GM23338 (cell line): Measurements from ENCODE around the gene USP31. TPM values are rescaled to one million over a fixed set of nuclear protein-coding genes. Genes with fewer than 3 reads are reported as not detected.

ENCODE experiments used
- ATAC-seq: fragments of 200-7000 bp; cut with Tn5 transposase; 3 replicates; pipeline ENCODE4 v1.9.1; 2020
- DNase-seq: peaks from one replicate; pipeline ENCODE4 v3.0.0-alpha.2; 2015; ENCODE audit warnings: low spot score
- H2AFZ ChIP-seq: fragments of 200-600 bp; sonication (generic); 2 replicates; pipeline ENCODE4 v1.8.0; 2016; ENCODE audit warnings: antibody characterized with exemption, mild to moderate bottlenecking, moderate library complexity
- H3F3A ChIP-seq: fragments of 200-600 bp; sonication (generic); replicated peaks from 2 replicates; pipeline ENCODE4 v1.8.0; 2017; ENCODE audit warnings: antibody characterized with exemption, mixed run types, low read depth
- H3K27ac ChIP-seq: fragments of 200-600 bp; sonication (generic); 2 replicates; pipeline ENCODE4 v1.6.1; 2016; ENCODE audit warnings: low read depth
- H3K27me3 ChIP-seq: fragments of 200-600 bp; sonication (generic); 2 replicates; pipeline ENCODE4 v1.8.0; 2016; ENCODE audit warnings: mild to moderate bottlenecking, mixed run types, moderate library complexity; ENCODE audit not compliant: insufficient read depth
- H3K36me3 ChIP-seq: fragments of 200-600 bp; sonication (generic); 2 replicates; pipeline ENCODE4 v1.8.0; 2016; ENCODE audit warnings: mild to moderate bottlenecking; ENCODE audit not compliant: insufficient read depth
- H3K4me1 ChIP-seq: fragments of 200-600 bp; sonication (generic); 2 replicates; pipeline ENCODE4 v1.8.0; 2016; ENCODE audit warnings: mild to moderate bottlenecking, moderate library complexity; ENCODE audit not compliant: insufficient read depth
- H3K4me2 ChIP-seq: fragments of 200-600 bp; sonication (generic); 2 replicates; pipeline ENCODE4 v1.7.1; 2017; ENCODE audit warnings: mixed run types
- H3K4me3 ChIP-seq: fragments of 200-600 bp; sonication (generic); 2 replicates; pipeline ENCODE4 v1.6.1; 2016; ENCODE audit warnings: mixed run types
- H3K79me2 ChIP-seq: fragments of 200-600 bp; sonication (generic); replicated peaks from 2 replicates; pipeline ENCODE4 v1.8.0; 2017; ENCODE audit warnings: mild to moderate bottlenecking; ENCODE audit not compliant: insufficient read depth
- H3K9me2 ChIP-seq: fragments of 200-600 bp; sonication (generic); 2 replicates; pipeline ENCODE4 v1.8.0; 2017; ENCODE audit not compliant: insufficient read depth
- H4K20me1 ChIP-seq: fragments of 200-600 bp; sonication (generic); replicated peaks from 2 replicates; pipeline ENCODE4 v1.8.0; 2017; ENCODE audit warnings: mild to moderate bottlenecking; ENCODE audit not compliant: insufficient read depth
- H3K27ac Mint-ChIP-seq: 2 replicates; pipeline ENCODE4 v1.8.0; 2020; ENCODE audit warnings: inconsistent platforms, mild to moderate bottlenecking, moderate library complexity, mixed read lengths
- H3K27me3 Mint-ChIP-seq: 3 replicates; pipeline ENCODE4 v1.8.0; 2022; ENCODE audit warnings: low read depth, mild to moderate bottlenecking, moderate library complexity, mixed read lengths, inconsistent platforms; ENCODE audit not compliant: insufficient read depth, poor library complexity
- H3K36me3 Mint-ChIP-seq: 3 replicates; pipeline ENCODE4 v1.8.0; 2021; ENCODE audit warnings: low read depth, mild to moderate bottlenecking, inconsistent platforms, moderate library complexity, mixed read lengths
- H3K4me1 Mint-ChIP-seq: 3 replicates; pipeline ENCODE4 v1.8.0; 2020; ENCODE audit warnings: mild to moderate bottlenecking, inconsistent platforms, mixed read lengths
- H3K4me3 Mint-ChIP-seq: 3 replicates; pipeline ENCODE4 v1.8.0; 2021; ENCODE audit warnings: moderate library complexity, mild to moderate bottlenecking, inconsistent platforms, mixed read lengths
- H3K9me3 Mint-ChIP-seq: 3 replicates; pipeline ENCODE4 v1.8.0; 2020; ENCODE audit warnings: moderate library complexity, mild to moderate bottlenecking, inconsistent platforms, mixed read lengths
- CTCF ChIP-seq, 2 experiments: fragments of 200-600 bp in 1 of 2; sonication (generic) in 1 of 2; conservative IDR thresholded peaks; 2 replicates each; pipeline versions ENCODE4 v1.5.1 to v1.6.1; 2016 to 2017; ENCODE audit warnings: antibody characterized with exemption in 2 of 2, low read depth in 2 of 2, mild to moderate bottlenecking in 2 of 2, moderate library complexity in 1 of 2
- ETS1 ChIP-seq: IDR thresholded peaks from 2 replicates; pipeline ENCODE4 v1.6.1; 2016; ENCODE audit warnings: antibody characterized with exemption
- EZH2phosphoT487 ChIP-seq: fragments of 200-600 bp; sonication (generic); IDR thresholded peaks from one replicate; pipeline ENCODE4 v1.8.1; 2018; ENCODE audit warnings: antibody characterized with exemption; ENCODE audit not compliant: unreplicated experiment
- JUNB ChIP-seq: IDR thresholded peaks from one replicate; pipeline ENCODE4 v1.6.1; 2016; ENCODE audit warnings: antibody characterized with exemption; ENCODE audit not compliant: unreplicated experiment
- NANOG ChIP-seq: IDR thresholded peaks from 2 replicates; pipeline ENCODE4 v1.6.1; 2016; ENCODE audit warnings: antibody characterized with exemption, borderline replicate concordance
- POLR2AphosphoS5 ChIP-seq: IDR thresholded peaks from 2 replicates; pipeline ENCODE4 v1.6.1; 2016; ENCODE audit warnings: antibody characterized with exemption, low read depth
- REST ChIP-seq: IDR thresholded peaks from one replicate; pipeline ENCODE4 v1.6.1; 2018; ENCODE audit warnings: antibody characterized with exemption; ENCODE audit not compliant: unreplicated experiment
- polyA plus RNA-seq: library from polyadenylated mRNA; unstranded; fragments of >200 nt; fragmentation: Nextera tagmentation; extraction: Ambion mirVana; gene quantifications from 2 replicates; pipeline ENCODE4 v1.2.1, GENCODE V29; 2016
- total RNA-seq: library from RNA; depleted of rRNA; stranded (reverse); fragments of >200 nt; shearing (Covaris generic); gene quantifications from 2 replicates; pipeline ENCODE4 v1.2.3, GENCODE V29; 2014
- TF ChIP-seq, protein P1 (sequence below): fragments of 250-450 bp; sonication (Bioruptor Pico); IDR thresholded peaks from 2 replicates; pipeline ENCODE4 v1.5.0; 2020; ENCODE audit warnings: mild to moderate bottlenecking, moderate library complexity

USP31 gene
- total and polyA plus RNA-seq, 2 experiments from 2014 or later = 4.3 to 17.9 TPM

GRCh38 chr16:23035240-23035639 lies 114.0 kb downstream of the USP31 start:
- Mint-ChIP-seq H3K27ac (no peak overlapping the region), H3K4me1 (peaks cover 11% of the 10 kb centered on the region), H3K27me3 (no peaks in the 10 kb centered on the region), H3K36me3 (peaks cover 8% of the 10 kb centered on the region), H3K4me3 (no peak overlapping the region), H3K9me3 (peaks cover 11% of the 10 kb centered on the region)
- no peak overlapping the region for H3K4me2 ChIP-seq
- H2AFZ ChIP-seq = no peak overlapping the region
- peaks cover 10% of the 10 kb centered on the region; the same call in 1 of the 2 replicates for H3K9me2 ChIP-seq
- ATAC-seq (no peak), DNase-seq (no peak)
- 0 out of 2 replicates have a peak, but pooled peaks cover 5% of the 10 kb centered on the region for H3K4me1 ChIP-seq
- peaks cover 3% of the 10 kb centered on the region; the same call in 1 of the 2 replicates for H3K36me3 ChIP-seq
- no peaks in the 10 kb centered on the region for H3K27me3 ChIP-seq
- TF ChIP-seq, protein P1, sequence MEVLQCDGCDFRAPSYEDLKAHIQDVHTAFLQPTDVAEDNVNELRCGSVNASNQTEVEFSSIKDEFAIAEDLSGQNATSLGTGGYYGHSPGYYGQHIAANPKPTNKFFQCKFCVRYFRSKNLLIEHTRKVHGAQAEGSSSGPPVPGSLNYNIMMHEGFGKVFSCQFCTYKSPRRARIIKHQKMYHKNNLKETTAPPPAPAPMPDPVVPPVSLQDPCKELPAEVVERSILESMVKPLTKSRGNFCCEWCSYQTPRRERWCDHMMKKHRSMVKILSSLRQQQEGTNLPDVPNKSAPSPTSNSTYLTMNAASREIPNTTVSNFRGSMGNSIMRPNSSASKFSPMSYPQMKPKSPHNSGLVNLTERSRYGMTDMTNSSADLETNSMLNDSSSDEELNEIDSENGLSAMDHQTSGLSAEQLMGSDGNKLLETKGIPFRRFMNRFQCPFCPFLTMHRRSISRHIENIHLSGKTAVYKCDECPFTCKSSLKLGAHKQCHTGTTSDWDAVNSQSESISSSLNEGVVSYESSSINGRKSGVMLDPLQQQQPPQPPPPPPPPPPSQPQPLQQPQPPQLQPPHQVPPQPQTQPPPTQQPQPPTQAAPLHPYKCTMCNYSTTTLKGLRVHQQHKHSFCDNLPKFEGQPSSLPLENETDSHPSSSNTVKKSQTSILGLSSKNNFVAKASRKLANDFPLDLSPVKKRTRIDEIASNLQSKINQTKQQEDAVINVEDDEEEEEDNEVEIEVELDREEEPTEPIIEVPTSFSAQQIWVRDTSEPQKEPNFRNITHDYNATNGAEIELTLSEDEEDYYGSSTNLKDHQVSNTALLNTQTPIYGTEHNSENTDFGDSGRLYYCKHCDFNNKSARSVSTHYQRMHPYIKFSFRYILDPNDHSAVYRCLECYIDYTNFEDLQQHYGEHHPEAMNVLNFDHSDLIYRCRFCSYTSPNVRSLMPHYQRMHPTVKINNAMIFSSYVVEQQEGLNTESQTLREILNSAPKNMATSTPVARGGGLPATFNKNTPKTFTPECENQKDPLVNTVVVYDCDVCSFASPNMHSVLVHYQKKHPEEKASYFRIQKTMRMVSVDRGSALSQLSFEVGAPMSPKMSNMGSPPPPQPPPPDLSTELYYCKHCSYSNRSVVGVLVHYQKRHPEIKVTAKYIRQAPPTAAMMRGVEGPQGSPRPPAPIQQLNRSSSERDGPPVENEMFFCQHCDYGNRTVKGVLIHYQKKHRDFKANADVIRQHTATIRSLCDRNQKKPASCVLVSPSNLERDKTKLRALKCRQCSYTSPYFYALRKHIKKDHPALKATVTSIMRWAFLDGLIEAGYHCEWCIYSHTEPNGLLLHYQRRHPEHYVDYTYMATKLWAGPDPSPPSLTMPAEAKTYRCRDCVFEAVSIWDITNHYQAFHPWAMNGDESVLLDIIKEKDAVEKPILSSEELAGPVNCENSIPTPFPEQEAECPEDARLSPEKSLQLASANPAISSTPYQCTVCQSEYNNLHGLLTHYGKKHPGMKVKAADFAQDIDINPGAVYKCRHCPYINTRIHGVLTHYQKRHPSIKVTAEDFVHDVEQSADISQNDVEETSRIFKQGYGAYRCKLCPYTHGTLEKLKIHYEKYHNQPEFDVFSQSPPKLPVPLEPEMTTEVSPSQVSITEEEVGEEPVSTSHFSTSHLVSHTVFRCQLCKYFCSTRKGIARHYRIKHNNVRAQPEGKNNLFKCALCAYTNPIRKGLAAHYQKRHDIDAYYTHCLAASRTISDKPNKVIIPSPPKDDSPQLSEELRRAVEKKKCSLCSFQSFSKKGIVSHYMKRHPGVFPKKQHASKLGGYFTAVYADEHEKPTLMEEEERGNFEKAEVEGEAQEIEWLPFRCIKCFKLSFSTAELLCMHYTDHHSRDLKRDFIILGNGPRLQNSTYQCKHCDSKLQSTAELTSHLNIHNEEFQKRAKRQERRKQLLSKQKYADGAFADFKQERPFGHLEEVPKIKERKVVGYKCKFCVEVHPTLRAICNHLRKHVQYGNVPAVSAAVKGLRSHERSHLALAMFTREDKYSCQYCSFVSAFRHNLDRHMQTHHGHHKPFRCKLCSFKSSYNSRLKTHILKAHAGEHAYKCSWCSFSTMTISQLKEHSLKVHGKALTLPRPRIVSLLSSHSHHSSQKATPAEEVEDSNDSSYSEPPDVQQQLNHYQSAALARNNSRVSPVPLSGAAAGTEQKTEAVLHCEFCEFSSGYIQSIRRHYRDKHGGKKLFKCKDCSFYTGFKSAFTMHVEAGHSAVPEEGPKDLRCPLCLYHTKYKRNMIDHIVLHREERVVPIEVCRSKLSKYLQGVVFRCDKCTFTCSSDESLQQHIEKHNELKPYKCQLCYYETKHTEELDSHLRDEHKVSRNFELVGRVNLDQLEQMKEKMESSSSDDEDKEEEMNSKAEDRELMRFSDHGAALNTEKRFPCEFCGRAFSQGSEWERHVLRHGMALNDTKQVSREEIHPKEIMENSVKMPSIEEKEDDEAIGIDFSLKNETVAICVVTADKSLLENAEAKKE (CRISPR knock-in tag) = no peak
- TF ChIP-seq POLR2AphosphoS5 = no peak
- TF ChIP-seq REST = no peak
- TF ChIP-seq ETS1 = no peak
- no peak for TF ChIP-seq CTCF (conservative IDR thresholded peaks at IDR 0.05; ENCODE audit: low read depth in 2 of 2)
- no peak for TF ChIP-seq EZH2phosphoT487
- TF ChIP-seq NANOG = no peak
- TF ChIP-seq JUNB = no peak
- no peak overlapping the region for H3K27ac ChIP-seq
- no peaks in the 10 kb centered on the region for H3F3A ChIP-seq
- H4K20me1 ChIP-seq = no peaks in the 10 kb centered on the region
- H3K4me3 ChIP-seq = no peak overlapping the region
- no peaks in the 10 kb centered on the region for H3K79me2 ChIP-seq
